Measurements from ENCODE around the gene CCDC85A. TPM values are rescaled to one million over a fixed set of nuclear protein-coding genes. Genes with fewer than 3 reads are reported as not detected.

The CCDC85A gene
- total and polyA plus RNA-seq, 2 experiments from 2014 or later, result 0.21 to 0.24 TPM

GRCh38 chr2:56204556-56204955 is 20.8 kb downstream of the CCDC85A start (continued):
- TF ChIP-seq ZNF462 (CRISPR knock-in tag; IDR thresholded peaks at IDR 0.05), result no peak

DNA sequence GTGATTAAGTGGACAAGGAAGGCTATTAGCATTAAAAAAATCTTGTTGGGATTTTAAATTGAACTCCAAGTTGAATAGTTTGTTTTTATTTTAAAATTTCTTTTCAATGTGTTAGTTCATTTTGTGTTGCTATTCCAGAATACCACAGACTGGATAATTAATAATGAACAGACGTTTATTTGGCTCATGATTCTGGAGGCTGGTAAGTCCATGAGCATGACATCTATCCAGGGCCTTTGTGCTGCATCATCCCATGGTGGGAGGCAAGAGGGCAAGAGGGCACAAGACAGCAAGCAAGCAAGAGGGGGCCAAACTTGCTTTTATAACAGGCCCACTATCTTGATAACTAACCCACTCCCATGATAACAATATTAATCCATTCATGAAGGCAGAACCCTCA is 22.5 kb downstream of the CCDC85A start:
- H4K20me1 ChIP-seq (replicated peaks; ENCODE audit: insufficient read depth), result no peaks in the 10 kb centered on the region
- Mint-ChIP-seq H3K27me3 (ENCODE audit: insufficient read depth, low read depth, poor library complexity) (peaks cover 2% of the 10 kb centered on the region), H3K36me3 (ENCODE audit: low read depth) (no peaks in the 10 kb centered on the region), H3K4me1 (no peaks in the 10 kb centered on the region), H3K4me3 (no peak overlapping the region), H3K9me3 (no peaks in the 10 kb centered on the region), H3K27ac (no peak overlapping the region)
- no peaks in the 10 kb centered on the region for H3K27me3 ChIP-seq (ENCODE audit: insufficient read depth)
- no peak overlapping the region for H2AFZ ChIP-seq
- peaks cover 8% of the 10 kb centered on the region; the same call in 1 of the 2 replicates for H3K9me2 ChIP-seq (ENCODE audit: insufficient read depth)
- no peak overlapping the region for H3K4me2 ChIP-seq
- no peaks in the 10 kb centered on the region for H3K36me3 ChIP-seq (ENCODE audit: insufficient read depth)
- no peak for ATAC-seq
- no peaks in the 10 kb centered on the region for H3K79me2 ChIP-seq (replicated peaks; ENCODE audit: insufficient read depth)
- no peak overlapping the region for H3K27ac ChIP-seq (ENCODE audit: low read depth)
- H3F3A ChIP-seq (replicated peaks; ENCODE audit: low read depth), result no peaks in the 10 kb centered on the region
- no peak for DNase-seq (ENCODE audit: low spot score)
- no peaks in the 10 kb centered on the region for H3K4me1 ChIP-seq (ENCODE audit: insufficient read depth)
- H3K4me3 ChIP-seq, result no peak overlapping the region
- TF ChIP-seq NANOG (IDR thresholded peaks at IDR 0.05; ENCODE audit: borderline replicate concordance), result no peak
- no peak for TF ChIP-seq POLR2AphosphoS5 (IDR thresholded peaks at IDR 0.05; ENCODE audit: low read depth)
- no peak for TF ChIP-seq EZH2 (IDR thresholded peaks at IDR 0.05; ENCODE audit: low read depth, unreplicated experiment)
- no peak for TF ChIP-seq CREB1 (CRISPR knock-in tag; IDR thresholded peaks at IDR 0.05; ENCODE audit: low read depth)
- TF ChIP-seq, protein P1, sequence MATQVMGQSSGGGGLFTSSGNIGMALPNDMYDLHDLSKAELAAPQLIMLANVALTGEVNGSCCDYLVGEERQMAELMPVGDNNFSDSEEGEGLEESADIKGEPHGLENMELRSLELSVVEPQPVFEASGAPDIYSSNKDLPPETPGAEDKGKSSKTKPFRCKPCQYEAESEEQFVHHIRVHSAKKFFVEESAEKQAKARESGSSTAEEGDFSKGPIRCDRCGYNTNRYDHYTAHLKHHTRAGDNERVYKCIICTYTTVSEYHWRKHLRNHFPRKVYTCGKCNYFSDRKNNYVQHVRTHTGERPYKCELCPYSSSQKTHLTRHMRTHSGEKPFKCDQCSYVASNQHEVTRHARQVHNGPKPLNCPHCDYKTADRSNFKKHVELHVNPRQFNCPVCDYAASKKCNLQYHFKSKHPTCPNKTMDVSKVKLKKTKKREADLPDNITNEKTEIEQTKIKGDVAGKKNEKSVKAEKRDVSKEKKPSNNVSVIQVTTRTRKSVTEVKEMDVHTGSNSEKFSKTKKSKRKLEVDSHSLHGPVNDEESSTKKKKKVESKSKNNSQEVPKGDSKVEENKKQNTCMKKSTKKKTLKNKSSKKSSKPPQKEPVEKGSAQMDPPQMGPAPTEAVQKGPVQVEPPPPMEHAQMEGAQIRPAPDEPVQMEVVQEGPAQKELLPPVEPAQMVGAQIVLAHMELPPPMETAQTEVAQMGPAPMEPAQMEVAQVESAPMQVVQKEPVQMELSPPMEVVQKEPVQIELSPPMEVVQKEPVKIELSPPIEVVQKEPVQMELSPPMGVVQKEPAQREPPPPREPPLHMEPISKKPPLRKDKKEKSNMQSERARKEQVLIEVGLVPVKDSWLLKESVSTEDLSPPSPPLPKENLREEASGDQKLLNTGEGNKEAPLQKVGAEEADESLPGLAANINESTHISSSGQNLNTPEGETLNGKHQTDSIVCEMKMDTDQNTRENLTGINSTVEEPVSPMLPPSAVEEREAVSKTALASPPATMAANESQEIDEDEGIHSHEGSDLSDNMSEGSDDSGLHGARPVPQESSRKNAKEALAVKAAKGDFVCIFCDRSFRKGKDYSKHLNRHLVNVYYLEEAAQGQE (IDR thresholded peaks at IDR 0.05; ENCODE audit: unreplicated experiment), result no peak
- TF ChIP-seq STAT1 (IDR thresholded peaks at IDR 0.05; ENCODE audit: unreplicated experiment), result no peak
- TF ChIP-seq EZH2phosphoT487 (IDR thresholded peaks at IDR 0.05; ENCODE audit: unreplicated experiment), result no peak
- TF ChIP-seq ZNF114 (CRISPR knock-in tag; IDR thresholded peaks at IDR 0.05), result no peak
- TF ChIP-seq ETS1 (IDR thresholded peaks at IDR 0.05), result no peak
- TF ChIP-seq CTCF (conservative IDR thresholded peaks at IDR 0.05; ENCODE audit: low read depth in 2 of 2), result no peak
- no peak for TF ChIP-seq ZNF331 (CRISPR knock-in tag; IDR thresholded peaks at IDR 0.05; ENCODE audit: low read depth)

Data from GM23338 (cell line).